Activated T-helper 1 cell treated with anti-CD3 and anti-CD28 coated beads, Interleukin-2, amount 50 U/mL, for 16 hours (primary cell): ENCODE data around the gene CC2D2A.

Experiments
- DNase-seq, 2 donors: peaks; one replicate each; pipeline ENCODE4 v3.0.0-alpha.2; 2020; ENCODE audit warnings: low read depth in 1 of 2, low spot score in 1 of 2

Gene CC2D2A

DNA sequence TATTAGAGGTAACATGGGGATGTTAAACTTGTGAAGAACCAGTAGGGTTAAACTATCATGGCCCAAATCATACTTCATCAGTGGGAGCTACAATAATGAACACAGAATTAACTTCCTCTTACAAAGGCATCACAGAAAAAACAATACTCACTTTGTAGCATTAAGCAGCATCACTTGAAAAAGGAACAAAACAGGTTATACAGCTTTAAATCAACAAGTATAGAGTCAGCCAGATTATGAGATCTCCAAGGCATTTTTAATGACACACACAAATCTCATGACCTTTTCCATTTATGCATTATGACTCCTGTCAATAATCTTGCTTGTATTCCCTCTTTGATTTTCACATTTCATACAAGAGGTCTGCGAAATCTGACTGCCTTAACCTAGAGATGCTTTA, 167.1 kb downstream of the CC2D2A start:
- no peak for DNase-seq

DNA sequence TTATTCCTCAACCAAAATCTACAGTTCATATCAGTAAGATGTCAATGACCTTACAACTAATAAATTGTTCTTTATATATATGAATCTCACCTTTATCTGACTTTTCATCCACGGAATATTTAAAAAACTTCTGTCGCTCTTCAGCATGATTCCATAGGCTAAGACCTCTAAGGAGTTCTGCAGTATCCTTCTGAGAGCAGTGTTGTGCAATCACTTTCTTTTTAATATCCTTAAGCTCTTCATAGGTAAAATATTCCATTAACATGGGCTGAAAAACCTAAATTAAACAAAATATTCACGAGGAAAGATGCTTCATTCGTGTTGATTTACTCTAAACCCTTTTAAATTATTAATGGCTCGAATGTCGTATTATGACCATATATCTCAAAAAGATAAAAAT, 168.7 kb downstream of the CC2D2A start:
- no peak for DNase-seq

DNA sequence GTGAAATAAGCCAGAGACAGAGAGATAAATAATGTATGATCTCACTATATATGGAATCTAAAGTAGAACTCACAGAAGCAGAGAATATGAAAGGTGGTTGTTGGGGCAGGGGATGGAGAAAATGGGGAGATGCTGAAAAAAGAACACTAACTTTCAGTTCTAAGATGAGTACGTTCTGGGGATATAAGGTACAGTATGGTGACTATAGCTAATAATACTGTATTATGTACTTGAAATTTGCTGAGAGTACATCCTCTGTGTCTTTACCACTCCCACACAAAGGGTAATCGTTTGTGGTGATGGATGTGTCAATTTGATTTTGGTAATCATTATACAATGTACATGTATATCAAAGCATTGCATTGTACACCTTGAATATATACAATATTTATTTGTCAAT, 178.9 kb downstream of the CC2D2A start:
- DNase-seq = no peak

DNA sequence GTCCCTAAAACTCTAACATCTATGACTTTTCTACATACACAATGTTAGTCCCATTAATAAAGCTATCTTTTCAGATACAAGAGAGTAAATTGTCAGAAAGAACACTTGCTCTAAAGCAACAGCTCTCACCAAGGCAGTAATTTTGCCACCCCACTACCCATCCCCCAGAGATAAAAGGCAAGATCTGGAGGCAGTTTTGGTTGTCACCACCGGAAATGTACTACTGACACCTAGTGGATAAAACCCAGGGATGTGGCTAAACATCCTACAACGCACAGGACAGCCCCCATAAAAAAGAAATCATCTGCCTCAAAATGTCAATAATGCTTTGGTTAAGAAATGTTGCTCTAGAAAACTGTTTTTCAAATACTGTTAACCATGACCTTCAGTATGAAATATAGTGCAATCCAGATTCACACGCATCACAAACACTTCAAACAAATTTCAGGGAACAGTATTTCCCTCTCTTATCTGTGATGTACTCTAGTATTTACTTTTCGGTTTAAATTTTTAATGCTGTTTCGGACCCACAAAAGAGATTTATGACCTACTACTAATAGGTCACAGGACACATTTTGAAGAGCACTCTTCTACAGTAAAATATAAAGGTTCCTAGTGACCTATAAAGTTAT, 180.3 kb downstream of the CC2D2A start:
- peak in 1 of 2 donors; percentile 37 for DNase-seq
